GM12892 (cell line): ENCODE data around the gene FAR2.
"Not testable (repeated sequence)": the region's sequence is repeated elsewhere in the genome, so short reads cannot be mapped to it uniquely, and the experiment has no call there.

Experiments used
- DNase-seq: peaks from one replicate; pipeline ENCODE4 v3.0.0; 2011; ENCODE audit not compliant: insufficient read length
- FAIRE-seq: peaks from 2 replicates; lab custom pipeline; 2011; peaks lifted over from hg19 to GRCh38; lab: Jason Lieb, UNC
- POLR2A ChIP-seq: IDR thresholded peaks from 2 replicates; pipeline ENCODE4 v1.6.1; 2011; ENCODE audit warnings: low read depth, low read length, control low read depth
- POLR2AphosphoS5 ChIP-seq: IDR thresholded peaks from 2 replicates; pipeline ENCODE4 v1.6.1; 2011; ENCODE audit warnings: low read depth, low read length, control low read depth
- TAF1 ChIP-seq: IDR thresholded peaks from 2 replicates; pipeline ENCODE4 v1.6.1; 2011; ENCODE audit warnings: low read depth, mild to moderate bottlenecking, control low read depth, low read length, borderline replicate concordance

FAR2 gene

GRCh38 chr12:29380536-29381523, 231.8 kb downstream of the FAR2 start, which contains the start of gene ERGIC2:
TSS of gene ERGIC2 (minus strand) at chr12:29381172. CDS start at chr12:29371633, 9,539 bp downstream.
- peak; percentile 55 for TF ChIP-seq TAF1
- TF ChIP-seq POLR2A, result peak; percentile 56
- TF ChIP-seq POLR2AphosphoS5, result peak; percentile 83
- DNase-seq (peak; percentile 47), FAIRE-seq (peak; percentile 89)

GRCh38 chr12:29382251-29382650, 233.2 kb downstream of the FAR2 start:
- FAIRE-seq (no peak), DNase-seq (no peak)
- no peak for TF ChIP-seq POLR2A
- TF ChIP-seq POLR2AphosphoS5, result no peak
- no peak for TF ChIP-seq TAF1

GRCh38 chr12:29385194-29385593, 236.1 kb downstream of the FAR2 start:
- FAIRE-seq, DNase-seq: not testable (repeated sequence)
